Smooth muscle cell (in vitro differentiated cells): ENCODE data around the gene TAF1D. TPM values are rescaled to one million over a fixed set of nuclear protein-coding genes. Genes with fewer than 3 reads are reported as not detected.

Experiments
- DNase-seq: peaks from one replicate; lab custom pipeline; 2025; ENCODE audit not compliant: unreplicated experiment; lab: John Stamatoyannopoulos, UW
- H2AFZ ChIP-seq: fragments of 200-600 bp; sonication (generic); 2 replicates; pipeline ENCODE4 v1.6.0; 2016; ENCODE audit warnings: antibody characterized with exemption, low read depth, mild to moderate bottlenecking
- H3F3A ChIP-seq: fragments of 200-600 bp; sonication (generic); 2 replicates; pipeline ENCODE4 v1.6.0; 2017; ENCODE audit warnings: antibody characterized with exemption, low read depth
- H3K27ac ChIP-seq: fragments of 200-600 bp; sonication (generic); 2 replicates; pipeline ENCODE4 v1.5.1; 2016; ENCODE audit warnings: low read depth, mild to moderate bottlenecking
- H3K27me3 ChIP-seq: fragments of 200-600 bp; sonication (generic); 2 replicates; pipeline ENCODE4 v1.6.1; 2016; ENCODE audit warnings: low read depth, mild to moderate bottlenecking
- H3K36me3 ChIP-seq: fragments of 200-600 bp; sonication (generic); 2 replicates; pipeline ENCODE4 v1.5.1; 2016; ENCODE audit warnings: low read depth
- H3K4me1 ChIP-seq: fragments of 200-600 bp; sonication (generic); 2 replicates; pipeline ENCODE4 v1.5.1; 2016; ENCODE audit warnings: low read depth
- H3K4me2 ChIP-seq: fragments of 200-600 bp; sonication (generic); 2 replicates; pipeline ENCODE4 v1.6.0; 2016; ENCODE audit warnings: mild to moderate bottlenecking
- H3K4me3 ChIP-seq: fragments of 200-600 bp; sonication (generic); 2 replicates; pipeline ENCODE4 v1.5.1; 2016; ENCODE audit warnings: mild to moderate bottlenecking
- H3K79me2 ChIP-seq: fragments of 200-600 bp; sonication (generic); 2 replicates; pipeline ENCODE4 v1.6.0; 2016; ENCODE audit warnings: low read depth, mild to moderate bottlenecking
- H3K9ac ChIP-seq: fragments of 200-600 bp; sonication (generic); 2 replicates; pipeline ENCODE4 v1.6.0; 2016; ENCODE audit warnings: low read depth
- H3K9me3 ChIP-seq: fragments of 200-600 bp; sonication (generic); replicated peaks from 2 replicates; pipeline ENCODE4 v1.5.1; 2016; ENCODE audit warnings: low read depth
- H4K20me1 ChIP-seq: fragments of 200-600 bp; sonication (generic); 2 replicates; pipeline ENCODE4 v1.6.0; 2016; ENCODE audit warnings: low read depth
- CTCF ChIP-seq: fragments of 200-600 bp; sonication (generic); IDR thresholded peaks from 2 replicates; pipeline ENCODE4 v1.5.1; 2017; ENCODE audit warnings: borderline replicate concordance, mild to moderate bottlenecking, antibody characterized with exemption; ENCODE audit not compliant: insufficient read depth, poor library complexity, severe bottlenecking
- WGBS: methylation state at CpG from one replicate; pipeline ENCODE4 v1.1.7; 2016; ENCODE audit warnings: low lambda C conversion rate; 5-methylcytosine and 5-hydroxymethylcytosine counted together
- polyA plus RNA-seq: library from polyadenylated mRNA; unstranded; fragments of >200 nt; fragmentation: Nextera tagmentation; extraction: Ambion mirVana; gene quantifications from 2 replicates; pipeline ENCODE4 v1.2.1, GENCODE V29; 2016
- total RNA-seq: library from RNA; depleted of rRNA; stranded (reverse); fragments of >200 nt; gene quantifications from 2 replicates; pipeline ENCODE4 v1.2.3, GENCODE V29; 2014

Gene TAF1D
- total and polyA plus RNA-seq, 2 experiments from 2014 or later, result 36.9 to 216 TPM

- no peaks in the 10 kb centered on the region for H3K9me3 ChIP-seq
- WGBS, result 98% methylated on average over 2 of the region's 2 CpGs
- TF ChIP-seq CTCF, result no peak
Measured at GRCh38 chr11:93728792-93729128, 12.5 kb downstream of the TAF1D start.

DNA sequence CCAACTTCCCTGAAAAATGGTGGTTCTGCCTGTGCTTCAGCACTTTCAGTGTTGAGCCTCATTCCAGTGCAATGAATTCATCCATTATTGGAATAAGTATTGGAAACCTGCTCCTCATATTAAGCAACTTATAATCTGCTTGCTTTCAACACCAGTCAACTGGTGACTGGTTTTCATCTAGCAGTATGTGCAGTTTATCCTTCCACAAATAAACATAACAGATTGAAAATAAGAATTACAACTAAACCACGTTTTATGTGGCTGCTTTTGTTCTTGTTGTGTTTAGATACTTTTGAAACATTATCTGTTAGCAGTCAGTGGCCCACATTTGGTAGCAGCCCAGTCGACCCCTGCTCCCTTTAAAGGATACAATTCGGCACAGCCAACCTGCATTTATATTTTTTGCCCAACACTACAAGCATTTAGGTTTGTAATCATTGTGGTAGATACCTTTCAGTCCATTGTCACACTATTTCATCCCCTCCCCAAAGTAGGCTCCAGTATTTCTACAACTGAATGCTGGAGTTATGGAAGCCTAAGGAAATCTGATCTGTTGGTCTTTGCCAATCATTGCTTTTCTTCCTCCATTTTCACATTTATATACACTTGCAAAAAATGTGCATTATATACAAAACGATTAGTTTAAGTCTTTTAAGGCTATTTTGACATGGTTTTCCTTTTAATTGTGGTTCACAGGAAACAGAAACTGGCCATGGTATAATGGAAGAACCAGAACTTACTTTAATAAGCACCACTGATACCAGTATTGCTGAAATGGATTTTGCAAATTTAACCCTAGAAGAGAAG lies 13.1 kb downstream of the TAF1D start:
- no peaks in the 10 kb centered on the region for H3K9me3 ChIP-seq
- no peak overlapping the region for H2AFZ ChIP-seq
- H3K4me1 ChIP-seq, result no peaks in the 10 kb centered on the region
- H3F3A ChIP-seq, result peaks cover 59% of the 10 kb centered on the region
- H3K79me2 ChIP-seq, result no peaks in the 10 kb centered on the region
- H3K27me3 ChIP-seq, result no peaks in the 10 kb centered on the region
- no peak for TF ChIP-seq CTCF
- H3K27ac ChIP-seq, result peak overlapping the region; percentile 58
- 53% methylated on average over 4 of the region's 4 CpGs for WGBS
- peaks cover 47% of the 10 kb centered on the region for H3K36me3 ChIP-seq
- no peak overlapping the region for H3K4me3 ChIP-seq
- DNase-seq, result no peak
- H4K20me1 ChIP-seq, result peaks cover 46% of the 10 kb centered on the region
- H3K4me2 ChIP-seq, result no peak overlapping the region
- H3K9ac ChIP-seq, result no peak overlapping the region

More at GRCh38 chr11:93728792-93729128, 12.5 kb downstream of the TAF1D start:
- H3K9ac ChIP-seq, result no peak overlapping the region
- no peak for DNase-seq
- H3K27ac ChIP-seq, result peak overlapping the region; percentile 58
- no peaks in the 10 kb centered on the region for H3K79me2 ChIP-seq
- no peak overlapping the region for H2AFZ ChIP-seq
- no peak overlapping the region for H3K4me3 ChIP-seq
- H3K4me2 ChIP-seq, result no peak overlapping the region
- H3K4me1 ChIP-seq, result no peaks in the 10 kb centered on the region
- no peaks in the 10 kb centered on the region for H3K27me3 ChIP-seq
- peaks cover 47% of the 10 kb centered on the region for H3K36me3 ChIP-seq
- peaks cover 52% of the 10 kb centered on the region for H4K20me1 ChIP-seq
- H3F3A ChIP-seq, result peaks cover 59% of the 10 kb centered on the region

GRCh38 chr11:93724089-93724488 lies 17.2 kb downstream of the TAF1D start:
- no peaks in the 10 kb centered on the region for H3K79me2 ChIP-seq
- no peak overlapping the region for H3K4me2 ChIP-seq
- WGBS, result 94% methylated on average over 1 of the region's 1 CpG
- H3K9me3 ChIP-seq, result no peaks in the 10 kb centered on the region
- peaks cover 5% of the 10 kb centered on the region for H4K20me1 ChIP-seq
- no peaks in the 10 kb centered on the region for H3K4me1 ChIP-seq
- H3K9ac ChIP-seq, result no peak overlapping the region
- DNase-seq, result no peak
- no peak overlapping the region for H2AFZ ChIP-seq
- no peak for TF ChIP-seq CTCF
- no peak overlapping the region for H3K4me3 ChIP-seq
- peaks cover 22% of the 10 kb centered on the region for H3F3A ChIP-seq
- no peaks in the 10 kb centered on the region for H3K27me3 ChIP-seq
- H3K27ac ChIP-seq, result no peak overlapping the region
- peaks cover 16% of the 10 kb centered on the region for H3K36me3 ChIP-seq

DNA sequence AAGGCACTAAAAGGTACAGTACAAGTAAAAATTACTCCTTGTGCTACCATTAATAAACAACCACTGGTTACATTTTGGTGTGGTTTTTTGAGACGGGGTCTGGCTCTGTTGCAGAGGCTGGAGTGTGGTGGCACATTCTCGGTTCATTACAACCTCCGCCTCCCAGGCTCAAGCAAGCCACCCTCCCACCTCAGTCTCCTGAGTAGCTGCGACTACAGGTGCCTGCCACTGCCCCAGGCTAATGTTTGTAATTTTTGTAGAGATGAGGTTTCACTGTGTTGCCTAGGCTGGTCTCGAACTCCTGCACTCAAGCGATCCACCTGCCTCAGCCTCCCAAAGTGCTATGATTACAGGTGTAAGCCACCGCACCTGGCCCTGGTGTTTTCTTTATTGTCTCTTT lies 20.8 kb downstream of the TAF1D start:
- no peaks in the 10 kb centered on the region for H3K79me2 ChIP-seq
- WGBS, result 92% methylated on average over 7 of the region's 7 CpGs
- H3K9ac ChIP-seq, result no peak overlapping the region
- no peaks in the 10 kb centered on the region for H3K9me3 ChIP-seq
- no peak for DNase-seq
- H3K27me3 ChIP-seq, result no peaks in the 10 kb centered on the region
- H3F3A ChIP-seq, result no peaks in the 10 kb centered on the region
- H3K36me3 ChIP-seq, result peaks cover 8% of the 10 kb centered on the region
- H3K4me2 ChIP-seq, result no peak overlapping the region
- H3K4me1 ChIP-seq, result no peaks in the 10 kb centered on the region
- no peak overlapping the region for H3K27ac ChIP-seq
- H4K20me1 ChIP-seq, result no peaks in the 10 kb centered on the region
- no peak overlapping the region for H3K4me3 ChIP-seq
- TF ChIP-seq CTCF, result no peak
- H2AFZ ChIP-seq, result no peak overlapping the region
